IMR-90 (cell line): ENCODE measurements around the gene ANKRD13D. TPM values are rescaled to one million over a fixed set of nuclear protein-coding genes. Genes with fewer than 3 reads are reported as not detected.

Source experiments
- ATAC-seq: fragments of 200-7000 bp; cut with Tn5 transposase; 2 replicates; pipeline ENCODE4 v1.9.1; 2020; ENCODE audit warnings: low read depth, mild to moderate bottlenecking, moderate library complexity
- BruUV-seq: library from RNA; stranded (reverse); fragments of 400-500 nt; replicated peaks from 2 replicates; lab custom pipeline; 2021; lab: Mats Ljungman, UMichigan
- CTCF ChIA-PET: fragments of 300-600 bp; formaldehyde crosslinking; extraction: SDS; loops from one replicate; lab custom pipeline; 2021; ENCODE audit warnings: antibody characterized with exemption; lab: Yijun Ruan, JAX
- POLR2A ChIA-PET: fragments of 300-600 bp; sonication (Branson Sonifier 250); formaldehyde crosslinking; loops from one replicate; lab custom pipeline; 2022; ENCODE audit warnings: antibody characterized with exemption; ENCODE audit not compliant: unreplicated experiment; lab: Charles Lee
- DNase-seq: peaks from one replicate; pipeline ENCODE4 v3.0.0; 2013
- H2AFZ ChIP-seq: replicated peaks from 2 replicates; pipeline ENCODE3; 2013; ENCODE audit warnings: low read length, mild to moderate bottlenecking; ENCODE audit not compliant: poor library complexity
- H2AK5ac ChIP-seq: 2 replicates; pipeline ENCODE4 v1.6.1; 2013; ENCODE audit warnings: low read depth, low read length, inconsistent platforms
- H2AK9ac ChIP-seq: replicated peaks from 2 replicates; pipeline ENCODE3; 2013; ENCODE audit warnings: mild to moderate bottlenecking, low read depth, low read length, moderate library complexity; ENCODE audit not compliant: poor library complexity
- H2BK120ac ChIP-seq: 2 replicates; pipeline ENCODE4 v1.6.1; 2013; ENCODE audit warnings: low read depth, low read length, inconsistent platforms
- H2BK15ac ChIP-seq: 3 replicates; pipeline ENCODE4 v1.6.1; 2013; ENCODE audit warnings: low read depth, low read length, inconsistent platforms
- H2BK20ac ChIP-seq: 2 replicates; pipeline ENCODE4 v1.6.1; 2013; ENCODE audit warnings: low read depth, mild to moderate bottlenecking, inconsistent platforms, low read length, moderate library complexity
- H2BK5ac ChIP-seq: 2 replicates; pipeline ENCODE4 v1.6.1; 2013; ENCODE audit warnings: mild to moderate bottlenecking, low read depth, low read length, inconsistent platforms; ENCODE audit not compliant: poor library complexity, severe bottlenecking
- H3K14ac ChIP-seq: replicated peaks from 2 replicates; pipeline ENCODE4 v1.6.1; 2013; ENCODE audit warnings: low read depth, low read length, inconsistent platforms
- H3K18ac ChIP-seq: 2 replicates; pipeline ENCODE4 v1.6.1; 2013; ENCODE audit warnings: low read depth, low read length, control low read depth
- H3K23ac ChIP-seq: 2 replicates; pipeline ENCODE4 v1.6.1; 2013; ENCODE audit warnings: low read depth, low read length, inconsistent platforms
- H3K27ac ChIP-seq: 2 replicates; pipeline ENCODE4 v1.5.1; 2013; ENCODE audit warnings: mild to moderate bottlenecking, control low read depth, low read length; ENCODE audit not compliant: insufficient read depth
- H3K27me3 ChIP-seq: 2 replicates; pipeline ENCODE4 v1.6.1; 2013; ENCODE audit warnings: low read length; ENCODE audit not compliant: control insufficient read depth, insufficient read depth
- H3K36me3 ChIP-seq: 2 replicates; pipeline ENCODE4 v1.6.1; 2013; ENCODE audit warnings: low read length, mixed read lengths; ENCODE audit not compliant: control insufficient read depth, insufficient read depth
- H3K4ac ChIP-seq: 2 replicates; pipeline ENCODE4 v1.6.1; 2013; ENCODE audit warnings: low read depth, low read length, inconsistent platforms
- H3K4me1 ChIP-seq: 2 replicates; pipeline ENCODE4 v1.6.1; 2013; ENCODE audit warnings: low read length, mixed read lengths; ENCODE audit not compliant: control insufficient read depth, insufficient read depth
- H3K4me2 ChIP-seq: 2 replicates; pipeline ENCODE4 v1.6.1; 2013; ENCODE audit warnings: low read depth, mild to moderate bottlenecking, control low read depth, low read length, moderate library complexity
- H3K4me3 ChIP-seq: 2 replicates; pipeline ENCODE4 v1.5.1; 2013; ENCODE audit warnings: low read depth, mild to moderate bottlenecking, control low read depth, low read length, moderate library complexity; ENCODE audit not compliant: insufficient read depth
- H3K56ac ChIP-seq: 2 replicates; pipeline ENCODE4 v1.6.1; 2013; ENCODE audit warnings: low read length, inconsistent platforms; ENCODE audit not compliant: insufficient read depth; ENCODE audit errors: extremely low read depth
- H3K79me1 ChIP-seq, 2 experiments: 2 replicates each; pipeline ENCODE4 v1.6.1; 2013; ENCODE audit warnings: low read length in 2 of 2, inconsistent platforms in 1 of 2, low read depth in 1 of 2
- H3K9ac ChIP-seq: 2 replicates; pipeline ENCODE4 v1.6.1; 2013; ENCODE audit warnings: low read depth, low read length, control low read depth
- H3K9me1 ChIP-seq: 2 replicates; pipeline ENCODE4 v1.6.1; 2013; ENCODE audit warnings: low read length, inconsistent platforms; ENCODE audit not compliant: insufficient read depth
- H3K9me3 ChIP-seq: 2 replicates; pipeline ENCODE4 v1.6.1; 2013; ENCODE audit warnings: low read length; ENCODE audit not compliant: control insufficient read depth, insufficient read depth
- H4K20me1 ChIP-seq: 2 replicates; pipeline ENCODE4 v1.6.1; 2013; ENCODE audit warnings: low read length, inconsistent platforms; ENCODE audit not compliant: insufficient read depth
- H4K5ac ChIP-seq: 2 replicates; pipeline ENCODE4 v1.6.1; 2013; ENCODE audit warnings: mild to moderate bottlenecking, low read depth, low read length, control low read depth
- H4K8ac ChIP-seq, 2 experiments: 2 replicates each; pipeline ENCODE4 v1.6.1; 2013; ENCODE audit warnings: low read depth in 2 of 2, low read length in 2 of 2, control low read depth in 1 of 2, inconsistent platforms in 1 of 2
- H4K91ac ChIP-seq: 2 replicates; pipeline ENCODE4 v1.6.1; 2013; ENCODE audit warnings: low read depth, low read length, inconsistent platforms; ENCODE audit not compliant: insufficient read depth
- BHLHE40 ChIP-seq: fragments of 150-350 bp; IDR thresholded peaks from 2 replicates; pipeline ENCODE4 v1.6.1; 2016; ENCODE audit warnings: mild to moderate bottlenecking, low read depth, low read length
- POLR2A ChIP-seq: IDR thresholded peaks from 2 replicates; pipeline ENCODE4 v1.6.1; 2012; ENCODE audit warnings: mild to moderate bottlenecking, low read depth, low read length
- RFX5 ChIP-seq: IDR thresholded peaks from 2 replicates; pipeline ENCODE4 v1.8.0; 2012; ENCODE audit warnings: low read depth, mild to moderate bottlenecking, low read length, moderate library complexity
- WGBS, 2 experiments: methylation state at CpG; one replicate each; pipeline versions ENCODE4 v1.1.5 to v1.1.7; 2013; ENCODE audit warnings: missing lambda C conversion rate in 2 of 2; ENCODE audit not compliant: insufficient read length in 1 of 2; ENCODE audit errors: extremely low coverage in 2 of 2; 5-methylcytosine and 5-hydroxymethylcytosine counted together
- dilution Hi-C: fragments of 300-500 bp; cut with HindIII; formaldehyde crosslinking; loops from one replicate; pipeline ENCODE4 v1.14.3; 2018; ENCODE audit warnings: low sequenced_read_pairs; ENCODE audit not compliant: unreplicated experiment
- in situ Hi-C: fragments of 300-500 bp; cut with MboI; formaldehyde crosslinking; loops from 3 replicates; pipeline ENCODE4 v1.14.3; 2019; ENCODE audit warnings: low sequenced_read_pairs, inconsistent platforms, mixed read lengths
- intact Hi-C: fragments of 100-400 bp; cut with micrococcal nuclease; formaldehyde crosslinking; loops from 2 replicates; pipeline ENCODE4 v1.10.0; 2022
- polyA plus RNA-seq, 3 experiments: library from polyadenylated mRNA; depleted of rRNA; stranded (reverse); fragments of >200 nt; gene quantifications; 2 replicates each; pipeline ENCODE4 v1.2.3, GENCODE V29; 2012; ENCODE audit warnings: low replicate concordance in 1 of 3
- total RNA-seq: library from RNA; depleted of rRNA; stranded (reverse); fragments of >200 nt; gene quantifications from 2 replicates; pipeline ENCODE4 v1.2.3, GENCODE V29; 2012
- TF ChIP-seq, protein P1 (sequence below): fragments of 150-350 bp; IDR thresholded peaks from 2 replicates; pipeline ENCODE4 v1.6.1; 2017; ENCODE audit warnings: mild to moderate bottlenecking, antibody characterized with exemption, low read length, low read depth
- TF ChIP-seq, protein P2 (sequence below): conservative IDR thresholded peaks from 2 replicates; pipeline ENCODE4 v1.5.1; 2012; ENCODE audit warnings: mild to moderate bottlenecking, low read depth, low read length, improper control_type of control experiment

The ANKRD13D gene
- total and polyA plus RNA-seq, 2 of the 4 experiments (the other 2 are of a cell fraction) = 7.3 to 38.4 TPM

DNA sequence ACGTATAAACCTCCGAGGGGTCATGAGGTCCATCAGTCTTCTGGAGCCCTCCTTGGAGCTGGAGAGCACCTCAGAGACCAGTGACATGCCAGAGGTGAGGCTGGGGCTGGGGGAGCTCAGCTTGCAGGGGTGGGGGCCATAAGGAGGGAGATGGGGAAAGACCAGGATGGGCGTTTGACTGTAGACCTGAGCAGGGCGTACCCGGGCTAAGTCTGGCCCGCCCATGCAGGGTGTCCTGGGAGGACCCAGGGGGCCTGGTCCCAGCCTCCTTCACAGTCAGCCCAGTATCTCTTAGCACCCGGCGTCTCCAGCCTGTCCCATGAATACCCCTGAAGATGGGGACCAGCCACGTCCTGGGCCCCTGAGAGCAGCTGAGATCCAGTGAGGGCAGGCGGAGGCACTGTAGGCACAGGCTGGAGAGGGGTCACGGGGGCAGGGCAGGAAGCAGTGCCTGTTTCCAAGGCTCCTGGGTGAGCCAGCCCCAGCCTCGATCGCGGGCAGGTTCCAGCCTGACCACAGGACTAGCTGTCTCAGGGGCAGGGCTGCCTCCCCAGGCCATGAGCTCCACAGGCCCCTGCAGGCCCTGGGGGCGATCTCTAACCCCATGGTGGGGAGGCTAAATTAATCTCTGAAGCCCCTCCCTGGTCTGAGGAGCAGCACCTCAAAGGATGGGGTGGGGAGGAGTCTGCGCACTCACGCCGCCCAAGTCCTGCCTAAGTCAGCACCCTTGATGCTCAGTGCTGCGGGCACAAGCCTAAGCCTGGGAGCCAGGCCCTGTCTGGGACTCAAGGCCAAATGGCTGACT is 21.3 kb downstream of the ANKRD13D start:
- H3K4ac ChIP-seq = no peak overlapping the region
- in situ Hi-C loops (loop anchor here (10.0 kb wide), 1 partner anchor 226 kb away; no protein-coding TSS in a partner anchor), dilution Hi-C loops (no loop called here), intact Hi-C loops (no loop called here)
- CTCF ChIA-PET = no interaction called here
- no peak overlapping the region for H3K14ac ChIP-seq
- no peak overlapping the region for H3K4me3 ChIP-seq
- 100% methylated on average over 4 of the region's 19 CpGs; no CpG with 5 or more reads in 1 of the 2 experiments for WGBS, 2 experiments
- H2AK9ac ChIP-seq = no peak overlapping the region
- H3K4me1 ChIP-seq = no peaks in the 10 kb centered on the region
- TF ChIP-seq, protein P1, sequence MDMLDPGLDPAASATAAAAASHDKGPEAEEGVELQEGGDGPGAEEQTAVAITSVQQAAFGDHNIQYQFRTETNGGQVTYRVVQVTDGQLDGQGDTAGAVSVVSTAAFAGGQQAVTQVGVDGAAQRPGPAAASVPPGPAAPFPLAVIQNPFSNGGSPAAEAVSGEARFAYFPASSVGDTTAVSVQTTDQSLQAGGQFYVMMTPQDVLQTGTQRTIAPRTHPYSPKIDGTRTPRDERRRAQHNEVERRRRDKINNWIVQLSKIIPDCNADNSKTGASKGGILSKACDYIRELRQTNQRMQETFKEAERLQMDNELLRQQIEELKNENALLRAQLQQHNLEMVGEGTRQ = no peak
- no peak for TF ChIP-seq RFX5
- no peak for TF ChIP-seq BHLHE40
- TF ChIP-seq, protein P2, sequence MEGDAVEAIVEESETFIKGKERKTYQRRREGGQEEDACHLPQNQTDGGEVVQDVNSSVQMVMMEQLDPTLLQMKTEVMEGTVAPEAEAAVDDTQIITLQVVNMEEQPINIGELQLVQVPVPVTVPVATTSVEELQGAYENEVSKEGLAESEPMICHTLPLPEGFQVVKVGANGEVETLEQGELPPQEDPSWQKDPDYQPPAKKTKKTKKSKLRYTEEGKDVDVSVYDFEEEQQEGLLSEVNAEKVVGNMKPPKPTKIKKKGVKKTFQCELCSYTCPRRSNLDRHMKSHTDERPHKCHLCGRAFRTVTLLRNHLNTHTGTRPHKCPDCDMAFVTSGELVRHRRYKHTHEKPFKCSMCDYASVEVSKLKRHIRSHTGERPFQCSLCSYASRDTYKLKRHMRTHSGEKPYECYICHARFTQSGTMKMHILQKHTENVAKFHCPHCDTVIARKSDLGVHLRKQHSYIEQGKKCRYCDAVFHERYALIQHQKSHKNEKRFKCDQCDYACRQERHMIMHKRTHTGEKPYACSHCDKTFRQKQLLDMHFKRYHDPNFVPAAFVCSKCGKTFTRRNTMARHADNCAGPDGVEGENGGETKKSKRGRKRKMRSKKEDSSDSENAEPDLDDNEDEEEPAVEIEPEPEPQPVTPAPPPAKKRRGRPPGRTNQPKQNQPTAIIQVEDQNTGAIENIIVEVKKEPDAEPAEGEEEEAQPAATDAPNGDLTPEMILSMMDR = no peak
- TF ChIP-seq POLR2A = no peak
- H3K23ac ChIP-seq = no peak overlapping the region
- H4K8ac ChIP-seq = no peak overlapping the region
- no peaks in the 10 kb centered on the region for H3K9me1 ChIP-seq
- DNase-seq = no peak
- H3K9me3 ChIP-seq = no peaks in the 10 kb centered on the region
- POLR2A ChIA-PET = no interaction called here
- no peak overlapping the region for H2BK5ac ChIP-seq
- no peak overlapping the region for H4K91ac ChIP-seq
- no peak overlapping the region for H4K5ac ChIP-seq
- no peak overlapping the region for H2BK120ac ChIP-seq
- no peak overlapping the region for H2BK15ac ChIP-seq
- H3K56ac ChIP-seq = no peak overlapping the region
- no TSS peak for BruUV-seq
- no peak overlapping the region for H2AK5ac ChIP-seq
- ATAC-seq = no peak
- no peak overlapping the region for H3K27ac ChIP-seq
- no peak overlapping the region for H3K9ac ChIP-seq
- no peak overlapping the region for H2BK20ac ChIP-seq
- no peak overlapping the region for H3K4me2 ChIP-seq
- no peaks in the 10 kb centered on the region for H3K79me1 ChIP-seq
- no peaks in the 10 kb centered on the region for H4K20me1 ChIP-seq
- no peaks in the 10 kb centered on the region for H3K27me3 ChIP-seq
- H2AFZ ChIP-seq = no peak overlapping the region
- peaks cover 34% of the 10 kb centered on the region for H3K36me3 ChIP-seq
- H3K18ac ChIP-seq = no peak overlapping the region
